Vagina (tissue), 2 donors: ENCODE data around the gene RHOV. TPM values are rescaled to one million over a fixed set of nuclear protein-coding genes. Genes with fewer than 3 reads are reported as not detected.
A peak's percentile ranks its signal among the peaks of the same experiment; 100 is the strongest.

Experiments
- DNase-seq, 2 donors: peaks; one replicate each; pipeline ENCODE4 v3.0.0-alpha.2; 2017; ENCODE audit errors: extremely low spot score in 2 of 2
- H3K27ac ChIP-seq: fragments of 200-600 bp; sonication (generic); one replicate; pipeline ENCODE4 v1.5.1; 2019
- H3K27me3 ChIP-seq: fragments of 200-600 bp; sonication (generic); one replicate; pipeline ENCODE4 v1.5.1; 2019
- H3K36me3 ChIP-seq, 2 donors: fragments of 200-600 bp; sonication (generic); one replicate each; pipeline ENCODE4 v1.5.1; 2017 to 2019
- H3K4me1 ChIP-seq: fragments of 200-600 bp; sonication (generic); one replicate; pipeline ENCODE4 v1.5.1; 2019
- H3K4me3 ChIP-seq, 2 donors: fragments of 200-600 bp; sonication (generic); 1 replicate in 1 of 2; 2 replicates in 1 of 2; pipeline ENCODE4 v1.5.1; 2016 to 2019
- H3K9me3 ChIP-seq: fragments of 200-600 bp; sonication (generic); one replicate; pipeline ENCODE4 v1.5.1; 2019
- CTCF ChIP-seq, 3 experiments: fragments of 450-650 bp in 2 of 3; fragments of 200-600 bp in 1 of 3; sonication (generic) in 1 of 3; IDR thresholded peaks; one replicate each; pipeline ENCODE4 v1.5.1; 2017 to 2019; ENCODE audit warnings: antibody characterized with exemption in 3 of 3, mild to moderate bottlenecking in 2 of 3, moderate library complexity in 2 of 3
- POLR2A ChIP-seq, 2 donors: fragments of 450-650 bp; IDR thresholded peaks; one replicate each; pipeline ENCODE4 v1.6.1; 2017; ENCODE audit warnings: antibody characterized with exemption in 2 of 2, mild to moderate bottlenecking in 2 of 2, moderate library complexity in 2 of 2
- POLR2AphosphoS5 ChIP-seq, 2 donors: sonication (generic); formaldehyde crosslinking; IDR thresholded peaks; one replicate each; pipeline ENCODE4 v1.9.0; 2017; ENCODE audit warnings: antibody characterized with exemption in 2 of 2, mild to moderate bottlenecking in 2 of 2, low read depth in 1 of 2; ENCODE audit not compliant: insufficient read depth in 1 of 2
- intact Hi-C: fragments of 100-400 bp; cut with DNase I; formaldehyde crosslinking; loops from one replicate; pipeline ENCODE4 v1.15.1; 2023
- total RNA-seq: library from RNA; depleted of rRNA; stranded (reverse); fragments of >200 nt; gene quantifications from one replicate; pipeline ENCODE4 v1.2.3, GENCODE V29; 2016

RHOV gene
- total RNA-seq, 1 donor from 2014 or later: 32.9 TPM

- Histone ChIP-seq H3K9me3 (no peaks in the 10 kb centered on the region), H3K4me1 (peaks cover 15% of the 10 kb centered on the region), H3K27ac (peak overlapping the region; percentile 56), H3K27me3 (no peaks in the 10 kb centered on the region), H3K4me3 (no peak overlapping the region), H3K36me3 (no peaks in the 10 kb centered on the region)
- DNase-seq: no peak
- intact Hi-C loops: loop anchor here (5.0 kb wide), 1 partner anchor 36 kb away; the partner anchor contains the start of gene VPS18
- TF ChIP-seq POLR2AphosphoS5 (IDR thresholded peaks at IDR 0.05; ENCODE audit: insufficient read depth in 1 of 2, low read depth in 1 of 2) (no peak), CTCF (IDR thresholded peaks at IDR 0.05) (no peak), POLR2A (IDR thresholded peaks at IDR 0.05) (no peak)
Observed at GRCh38 chr15:40856746-40857145, 17.3 kb downstream of the RHOV start.

- intact Hi-C loops: loop anchor here (5.0 kb wide), 1 partner anchor 37 kb away; the partner anchor contains the start of gene VPS18
- H3K36me3 ChIP-seq: no peaks in the 10 kb centered on the region
- no peak for DNase-seq
- H3K4me1 ChIP-seq: peaks cover 15% of the 10 kb centered on the region
- TF ChIP-seq POLR2AphosphoS5 (IDR thresholded peaks at IDR 0.05; ENCODE audit: insufficient read depth in 1 of 2, low read depth in 1 of 2) (no peak), CTCF (IDR thresholded peaks at IDR 0.05) (no peak), POLR2A (IDR thresholded peaks at IDR 0.05) (no peak)
- no peaks in the 10 kb centered on the region for H3K27me3 ChIP-seq
- no peak overlapping the region for H3K4me3 ChIP-seq
- H3K9me3 ChIP-seq: no peaks in the 10 kb centered on the region
- no peak overlapping the region for H3K27ac ChIP-seq
Observed at GRCh38 chr15:40855706-40856234, 18.3 kb downstream of the RHOV start.

GRCh38 chr15:40854161-40854560 is 19.9 kb downstream of the RHOV start:
- no peak overlapping the region for H3K4me3 ChIP-seq
- TF ChIP-seq POLR2A (IDR thresholded peaks at IDR 0.05) (no peak), CTCF (IDR thresholded peaks at IDR 0.05) (no peak), POLR2AphosphoS5 (IDR thresholded peaks at IDR 0.05; ENCODE audit: insufficient read depth in 1 of 2, low read depth in 1 of 2) (no peak)

GRCh38 chr15:40853241-40853890 is 20.7 kb downstream of the RHOV start:
- intact Hi-C loops: no loop called here
- H3K4me3 ChIP-seq: no peak overlapping the region
- no peak overlapping the region for H3K27ac ChIP-seq
- H3K27me3 ChIP-seq: no peaks in the 10 kb centered on the region
- no peak for DNase-seq
- TF ChIP-seq POLR2A (IDR thresholded peaks at IDR 0.05) (no peak), CTCF (IDR thresholded peaks at IDR 0.05) (no peak), POLR2AphosphoS5 (IDR thresholded peaks at IDR 0.05; ENCODE audit: insufficient read depth in 1 of 2, low read depth in 1 of 2) (no peak)
- no peaks in the 10 kb centered on the region for H3K36me3 ChIP-seq
- H3K4me1 ChIP-seq: peaks cover 15% of the 10 kb centered on the region
- no peaks in the 10 kb centered on the region for H3K9me3 ChIP-seq

More at GRCh38 chr15:40854161-40854560, 19.9 kb downstream of the RHOV start:
- Histone ChIP-seq H3K36me3 (no peaks in the 10 kb centered on the region), H3K27me3 (no peaks in the 10 kb centered on the region), H3K27ac (no peak overlapping the region), H3K4me1 (peaks cover 15% of the 10 kb centered on the region), H3K9me3 (no peaks in the 10 kb centered on the region)
- no peak for DNase-seq
- intact Hi-C loops: no loop called here

GRCh38 chr15:40852529-40852928 is 21.5 kb downstream of the RHOV start:
- intact Hi-C loops: no loop called here
- Histone ChIP-seq H3K4me1 (peaks cover 10% of the 10 kb centered on the region), H3K27ac (no peak overlapping the region), H3K4me3 (no peak overlapping the region), H3K27me3 (no peaks in the 10 kb centered on the region), H3K9me3 (no peaks in the 10 kb centered on the region), H3K36me3 (no peaks in the 10 kb centered on the region)
- TF ChIP-seq POLR2A (IDR thresholded peaks at IDR 0.05) (no peak), POLR2AphosphoS5 (IDR thresholded peaks at IDR 0.05; ENCODE audit: insufficient read depth in 1 of 2, low read depth in 1 of 2) (no peak), CTCF (IDR thresholded peaks at IDR 0.05) (no peak)
- DNase-seq: no peak
